Loucy (cell line): Measurements from ENCODE around the gene TMBIM6.

Experiments used
- CTCF ChIP-seq: fragments of 200-600 bp; sonication (generic); conservative IDR thresholded peaks from 2 replicates; pipeline ENCODE4 v1.5.1; 2014; ENCODE audit warnings: mild to moderate bottlenecking, antibody characterized with exemption, low read length
- EZH2phosphoT487 ChIP-seq: fragments of 200-600 bp; IDR thresholded peaks from 2 replicates; pipeline ENCODE4 v1.6.1; 2018; ENCODE audit warnings: antibody characterized with exemption, mild to moderate bottlenecking, moderate library complexity, borderline replicate concordance

DNA sequence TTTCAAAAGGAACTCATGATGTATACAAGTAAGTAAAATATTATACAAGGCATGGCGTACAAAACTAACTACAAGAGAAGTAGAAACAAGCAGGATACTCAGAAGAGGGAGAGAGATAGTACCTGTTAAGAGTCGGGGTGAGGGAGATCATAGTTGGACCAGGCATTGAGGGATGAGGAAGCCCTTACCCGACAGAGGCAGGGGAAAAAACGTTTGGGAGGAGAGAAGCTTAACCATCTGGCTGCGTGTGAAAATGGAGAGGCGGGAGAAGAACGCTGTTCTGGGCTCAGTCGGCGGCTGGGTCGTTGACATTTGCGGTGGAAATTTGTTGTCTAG, 33.6 kb upstream of the TMBIM6 start:
- TF ChIP-seq CTCF (no peak), EZH2phosphoT487 (no peak)
